Measurements from ENCODE around the gene TMEM38B. TPM values are rescaled to one million over a fixed set of nuclear protein-coding genes. Genes with fewer than 3 reads are reported as not detected.

The TMEM38B gene
- total RNA-seq, 1 experiment from 2014 or later = 14.5 TPM

DNA sequence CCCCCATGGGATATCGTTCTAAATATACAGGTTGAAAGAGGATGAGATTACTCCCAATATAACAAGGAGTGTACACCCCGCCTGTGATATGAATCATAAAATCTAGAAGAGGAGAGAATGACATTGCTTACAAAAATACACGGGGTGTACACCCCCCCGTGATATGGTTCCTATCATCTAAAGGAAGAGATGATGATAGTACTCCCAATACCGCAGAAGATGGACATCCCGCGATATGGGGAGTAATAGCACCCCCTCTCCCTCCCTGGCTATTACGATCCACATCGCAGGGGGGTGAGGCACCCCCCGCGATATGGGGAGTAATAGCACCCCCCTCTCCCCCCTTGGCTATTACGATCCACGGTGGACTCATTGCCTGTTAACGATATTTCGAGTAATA, 124.6 kb downstream of the TMEM38B start:
- Histone ChIP-seq H2BK5ac (ENCODE audit: insufficient read length, low read length) (no peak overlapping the region), H2BK120ac (ENCODE audit: low read depth, low read length, poor library complexity, severe bottlenecking) (no peak overlapping the region), H4K20me1 (ENCODE audit: control insufficient read depth, insufficient read depth, insufficient read length) (no peaks in the 10 kb centered on the region), H3K4me2 (ENCODE audit: insufficient read depth, insufficient read length, low read length) (no peak overlapping the region), H3K23ac (ENCODE audit: insufficient read length, low read depth, low read length) (no peak overlapping the region), H3K79me2 (ENCODE audit: insufficient read depth, low read length) (no peaks in the 10 kb centered on the region), H3K4ac (ENCODE audit: low read depth, low read length) (no peak overlapping the region), H2AK5ac (ENCODE audit: insufficient read length, low read length) (no peak overlapping the region), H2BK12ac (ENCODE audit: insufficient read length, low read depth, low read length) (no peak overlapping the region), H3K4me1 (ENCODE audit: insufficient read depth, low read length) (no peaks in the 10 kb centered on the region), H3T11ph (ENCODE audit: low read length) (no peak overlapping the region), H4K5ac (ENCODE audit: insufficient read length, low read depth, low read length) (no peak overlapping the region), H3K23me2 (ENCODE audit: insufficient read length, low read depth, low read length, poor library complexity, severe bottlenecking) (no peaks in the 10 kb centered on the region), H3K18ac (ENCODE audit: insufficient read length, low read depth, low read length) (no peak overlapping the region), H4K91ac (ENCODE audit: insufficient read length, low read depth, low read length) (no peak overlapping the region), H3K27ac (ENCODE audit: insufficient read length, low read depth, low read length) (no peak overlapping the region), H3K56ac (ENCODE audit: insufficient read length, low read depth, low read length) (no peak overlapping the region), H2BK15ac (ENCODE audit: low read depth, low read length) (no peak overlapping the region), H3K27me3 (ENCODE audit: insufficient read depth, low read length) (no peaks in the 10 kb centered on the region), H3K14ac (ENCODE audit: insufficient read depth, low read length) (no peak overlapping the region), H2BK20ac (ENCODE audit: low read depth, low read length, poor library complexity, severe bottlenecking) (no peak overlapping the region), H4K8ac (replicated peaks; ENCODE audit: insufficient read length, low read depth, low read length) (no peak overlapping the region), H3K9ac (ENCODE audit: extremely low read depth, insufficient read length, low read length) (no peak overlapping the region), H2AFZ (ENCODE audit: low read length) (no peak overlapping the region), H3K9me3 (ENCODE audit: control insufficient read depth, low read depth, low read length) (no peaks in the 10 kb centered on the region), H3K79me1 (ENCODE audit: insufficient read depth, low read depth, low read length, poor library complexity, severe bottlenecking) (no peaks in the 10 kb centered on the region)
- peaks cover 3 to 5% of the 10 kb centered on the region in 2 experiments for H3K9me3 Mint-ChIP-seq
- no CpG with 5 or more reads among the region's 15 CpGs for WGBS (ENCODE audit: extremely low coverage, insufficient read length, low lambda C conversion rate)
- no peaks in the 10 kb centered on the region for H3K4me1 Mint-ChIP-seq
- no peak for DNase-seq
- H3K36me3 Mint-ChIP-seq (ENCODE audit: insufficient read depth in 1 of 3, low read depth in 3 of 3) = no peaks in the 10 kb centered on the region; a peak in 1 of 7 replicates
- no peaks in the 10 kb centered on the region for H3K27me3 Mint-ChIP-seq (ENCODE audit: low read depth)
- TF ChIP-seq, protein P1, sequence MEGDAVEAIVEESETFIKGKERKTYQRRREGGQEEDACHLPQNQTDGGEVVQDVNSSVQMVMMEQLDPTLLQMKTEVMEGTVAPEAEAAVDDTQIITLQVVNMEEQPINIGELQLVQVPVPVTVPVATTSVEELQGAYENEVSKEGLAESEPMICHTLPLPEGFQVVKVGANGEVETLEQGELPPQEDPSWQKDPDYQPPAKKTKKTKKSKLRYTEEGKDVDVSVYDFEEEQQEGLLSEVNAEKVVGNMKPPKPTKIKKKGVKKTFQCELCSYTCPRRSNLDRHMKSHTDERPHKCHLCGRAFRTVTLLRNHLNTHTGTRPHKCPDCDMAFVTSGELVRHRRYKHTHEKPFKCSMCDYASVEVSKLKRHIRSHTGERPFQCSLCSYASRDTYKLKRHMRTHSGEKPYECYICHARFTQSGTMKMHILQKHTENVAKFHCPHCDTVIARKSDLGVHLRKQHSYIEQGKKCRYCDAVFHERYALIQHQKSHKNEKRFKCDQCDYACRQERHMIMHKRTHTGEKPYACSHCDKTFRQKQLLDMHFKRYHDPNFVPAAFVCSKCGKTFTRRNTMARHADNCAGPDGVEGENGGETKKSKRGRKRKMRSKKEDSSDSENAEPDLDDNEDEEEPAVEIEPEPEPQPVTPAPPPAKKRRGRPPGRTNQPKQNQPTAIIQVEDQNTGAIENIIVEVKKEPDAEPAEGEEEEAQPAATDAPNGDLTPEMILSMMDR (conservative IDR thresholded peaks at IDR 0.05) = no peak
- no peak overlapping the region for H3K4me3 Mint-ChIP-seq
- no peak overlapping the region for H3K27ac Mint-ChIP-seq

Data from H9 (cell line).